ENCODE data around the gene SMIM17.

The SMIM17 gene

DNA sequence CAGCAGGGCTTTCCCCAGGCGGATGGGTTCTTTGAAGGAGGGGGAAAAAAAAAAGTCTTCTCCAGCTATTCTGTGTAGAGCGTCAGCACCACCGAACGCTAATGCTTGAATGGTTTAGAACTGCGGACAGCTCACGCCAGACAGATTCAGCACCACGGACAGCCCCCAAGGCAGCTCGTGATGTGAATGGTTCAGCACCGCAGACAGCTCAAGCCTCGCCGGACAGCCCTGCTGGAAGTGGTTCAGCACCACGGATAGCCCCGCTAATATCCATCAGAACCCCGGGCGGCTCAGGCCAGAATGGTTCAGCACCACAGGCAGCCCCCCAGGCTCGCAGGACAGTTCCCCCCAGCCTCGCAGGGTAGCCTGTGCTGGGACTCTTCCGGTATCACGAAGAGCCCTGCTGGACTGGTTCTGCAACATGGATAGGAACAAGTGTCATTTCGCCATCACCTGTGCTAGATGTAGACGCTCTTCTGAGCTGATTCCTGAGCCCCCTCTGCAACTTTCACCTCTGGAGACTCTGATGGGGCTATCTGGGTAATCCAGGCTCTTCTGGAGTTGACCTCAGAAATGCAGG is 4.9 kb upstream of the SMIM17 start:
- TF ChIP-seq, protein P1, sequence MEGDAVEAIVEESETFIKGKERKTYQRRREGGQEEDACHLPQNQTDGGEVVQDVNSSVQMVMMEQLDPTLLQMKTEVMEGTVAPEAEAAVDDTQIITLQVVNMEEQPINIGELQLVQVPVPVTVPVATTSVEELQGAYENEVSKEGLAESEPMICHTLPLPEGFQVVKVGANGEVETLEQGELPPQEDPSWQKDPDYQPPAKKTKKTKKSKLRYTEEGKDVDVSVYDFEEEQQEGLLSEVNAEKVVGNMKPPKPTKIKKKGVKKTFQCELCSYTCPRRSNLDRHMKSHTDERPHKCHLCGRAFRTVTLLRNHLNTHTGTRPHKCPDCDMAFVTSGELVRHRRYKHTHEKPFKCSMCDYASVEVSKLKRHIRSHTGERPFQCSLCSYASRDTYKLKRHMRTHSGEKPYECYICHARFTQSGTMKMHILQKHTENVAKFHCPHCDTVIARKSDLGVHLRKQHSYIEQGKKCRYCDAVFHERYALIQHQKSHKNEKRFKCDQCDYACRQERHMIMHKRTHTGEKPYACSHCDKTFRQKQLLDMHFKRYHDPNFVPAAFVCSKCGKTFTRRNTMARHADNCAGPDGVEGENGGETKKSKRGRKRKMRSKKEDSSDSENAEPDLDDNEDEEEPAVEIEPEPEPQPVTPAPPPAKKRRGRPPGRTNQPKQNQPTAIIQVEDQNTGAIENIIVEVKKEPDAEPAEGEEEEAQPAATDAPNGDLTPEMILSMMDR (IDR thresholded peaks at IDR 0.05; ENCODE audit: borderline replicate concordance, control extremely low read depth, extremely low read depth, insufficient read depth, missing control alignments) = no peak
- DNase-seq (ENCODE audit: low spot score) = peak; percentile 58
- in situ Hi-C loops (cut with MboI; ENCODE audit: low sequenced_read_pairs, unreplicated experiment) = no loop called here

DNA sequence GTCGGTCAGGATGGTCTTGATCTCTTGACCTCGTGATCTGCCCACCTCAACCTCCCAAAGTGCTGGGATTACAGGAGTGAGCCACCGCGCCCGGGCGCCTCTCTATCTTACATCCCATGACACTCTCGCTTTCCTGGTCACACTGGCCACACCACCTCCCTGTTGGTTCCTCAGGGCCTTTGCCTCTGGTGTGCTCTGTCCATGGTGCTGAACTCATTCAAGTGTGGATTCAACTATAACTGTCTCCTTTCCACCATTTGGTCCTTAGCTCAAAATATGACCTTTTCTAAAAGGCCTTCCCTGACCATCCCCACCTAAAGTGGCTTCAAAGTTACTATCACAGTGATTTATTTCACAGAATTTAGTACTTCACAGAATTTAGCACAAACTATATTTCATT is 3.7 kb upstream of the SMIM17 start:
- no peak for DNase-seq (ENCODE audit: low spot score)
- TF ChIP-seq, protein P1 (IDR thresholded peaks at IDR 0.05; ENCODE audit: borderline replicate concordance, control extremely low read depth, extremely low read depth, insufficient read depth, missing control alignments) = no peak
- in situ Hi-C loops (cut with MboI; ENCODE audit: low sequenced_read_pairs, unreplicated experiment) = no loop called here

DNA sequence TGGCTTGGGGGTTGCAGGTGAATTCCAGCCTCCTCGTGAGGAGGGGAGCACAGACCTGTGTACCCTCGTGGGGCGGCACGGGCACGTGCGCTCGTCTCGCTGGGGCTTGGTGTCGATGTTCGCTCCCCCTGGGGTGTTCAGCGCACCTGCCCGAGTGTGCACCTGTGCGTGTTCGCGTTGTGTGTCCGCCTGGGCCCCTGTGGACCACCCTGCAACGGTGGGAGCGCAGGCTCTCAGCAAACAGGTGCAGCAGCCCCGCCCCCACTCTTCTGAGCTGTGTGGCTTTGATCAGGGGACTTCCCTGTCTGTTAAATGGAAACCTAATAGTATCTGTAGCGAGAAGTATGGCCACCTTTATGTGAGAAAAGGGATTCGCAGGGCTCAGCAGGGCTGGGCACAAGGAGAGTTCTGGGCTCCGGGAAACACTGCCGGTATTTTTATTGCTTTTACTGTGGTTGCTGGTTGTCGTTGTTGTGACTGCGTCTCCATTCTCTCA is 549 bp downstream of the SMIM17 start:
- in situ Hi-C loops (cut with MboI; ENCODE audit: low sequenced_read_pairs, unreplicated experiment) = no loop called here
- TF ChIP-seq, protein P1 (IDR thresholded peaks at IDR 0.05; ENCODE audit: borderline replicate concordance, control extremely low read depth, extremely low read depth, insufficient read depth, missing control alignments) = no peak
- no peak for DNase-seq (ENCODE audit: low spot score)

DNA sequence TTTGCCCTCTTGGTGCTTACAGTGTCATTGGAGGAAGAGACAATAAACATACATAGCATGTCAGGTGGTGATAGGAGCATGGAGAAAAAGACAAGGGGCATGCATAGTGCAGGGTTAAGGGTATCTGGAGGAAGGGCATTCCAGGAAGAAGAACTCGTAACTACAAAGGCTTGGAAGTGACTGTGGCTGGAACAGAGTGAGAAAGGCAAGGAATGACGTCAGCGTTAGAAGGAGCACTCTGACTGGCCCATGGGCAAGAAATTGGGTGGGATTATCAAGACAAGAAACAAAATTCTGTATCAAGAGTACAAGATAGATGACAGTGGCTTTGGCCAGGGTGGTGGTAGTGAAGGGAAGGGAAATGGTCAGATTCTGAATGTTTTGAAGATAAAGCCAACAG is 11.2 kb downstream of the SMIM17 start:
- in situ Hi-C loops (cut with MboI; ENCODE audit: low sequenced_read_pairs, unreplicated experiment) = no loop called here
- DNase-seq (ENCODE audit: low spot score) = no peak
- TF ChIP-seq, protein P1 (IDR thresholded peaks at IDR 0.05; ENCODE audit: borderline replicate concordance, control extremely low read depth, extremely low read depth, insufficient read depth, missing control alignments) = no peak

DNA sequence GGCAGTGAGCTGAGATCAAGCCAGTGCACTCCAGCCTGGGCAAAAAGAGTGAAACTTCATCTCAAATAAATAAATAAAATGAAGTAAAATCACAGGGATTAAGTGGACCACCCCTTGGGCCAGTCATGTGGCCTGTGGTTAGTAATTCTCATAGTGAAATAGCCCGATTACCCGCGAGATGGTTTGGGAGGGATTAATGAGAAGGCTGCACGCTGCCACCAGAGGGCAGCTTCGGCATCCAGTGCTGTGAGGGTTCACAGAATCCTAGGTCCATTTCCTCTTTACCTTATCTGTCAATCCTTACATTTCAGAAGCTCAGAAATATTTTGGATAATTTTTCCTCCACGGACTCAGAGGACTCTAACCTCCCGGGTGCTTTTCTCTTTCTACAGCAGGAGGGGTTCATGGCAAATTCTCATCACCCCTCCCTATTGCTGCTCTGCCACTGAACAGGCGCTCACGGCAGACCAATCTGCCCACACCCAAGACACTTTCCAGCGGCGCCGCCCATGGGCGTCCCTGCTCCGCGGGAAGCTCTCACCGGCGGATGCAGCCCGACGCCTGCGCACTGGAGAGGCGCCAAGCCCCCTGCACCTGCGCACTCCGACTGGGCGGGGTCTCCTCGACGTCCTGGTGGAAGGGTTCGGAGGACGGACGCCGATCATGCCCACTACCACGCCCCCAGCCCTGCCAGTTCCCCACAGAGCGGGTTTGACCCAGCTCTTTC is 17.6 kb downstream of the SMIM17 start:
- TF ChIP-seq, protein P1 (IDR thresholded peaks at IDR 0.05; ENCODE audit: borderline replicate concordance, control extremely low read depth, extremely low read depth, insufficient read depth, missing control alignments) = no peak
- no peak for DNase-seq (ENCODE audit: low spot score)
- in situ Hi-C loops (cut with MboI; ENCODE audit: low sequenced_read_pairs, unreplicated experiment) = no loop called here

DNA sequence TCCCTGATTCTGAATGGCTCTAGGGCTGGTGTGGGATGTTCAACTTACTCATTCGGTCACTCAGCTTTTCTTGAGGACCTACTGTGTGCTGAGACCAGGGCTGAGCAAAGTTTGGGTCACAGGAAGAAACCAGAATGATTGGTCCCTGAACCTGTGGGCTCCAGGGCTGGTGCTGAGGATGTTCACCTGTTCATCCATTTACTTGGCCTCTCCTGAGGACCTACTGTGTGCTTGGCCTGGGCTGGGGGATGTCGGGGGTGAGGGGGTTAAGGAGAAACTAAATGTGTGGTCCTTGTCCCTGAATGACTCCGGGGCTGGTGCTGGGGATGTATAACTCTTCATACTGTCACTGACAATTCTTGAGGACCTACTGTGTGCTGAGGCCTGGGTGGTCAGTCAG is 18.3 kb downstream of the SMIM17 start:
- TF ChIP-seq, protein P1 (IDR thresholded peaks at IDR 0.05; ENCODE audit: borderline replicate concordance, control extremely low read depth, extremely low read depth, insufficient read depth, missing control alignments) = no peak
- DNase-seq (ENCODE audit: low spot score) = no peak
- in situ Hi-C loops (cut with MboI; ENCODE audit: low sequenced_read_pairs, unreplicated experiment) = no loop called here
